Upper lobe of right lung (tissue), 1 donor: Measurements from ENCODE around the gene LMNTD1. TPM values are rescaled to one million over a fixed set of nuclear protein-coding genes. Genes with fewer than 3 reads are reported as not detected.

ENCODE experiments used
- ATAC-seq: fragments of 200-7000 bp; cut with Tn5 transposase; one replicate; pipeline ENCODE4 v1.9.1; 2020; ENCODE audit warnings: mild to moderate bottlenecking, moderate library complexity
- DNase-seq: peaks from one replicate; pipeline ENCODE4 v3.0.0-alpha.2; 2020
- H3K27ac ChIP-seq: fragments of 200-600 bp; one replicate; pipeline ENCODE4 v1.8.0; 2022
- H3K27me3 ChIP-seq: fragments of 200-600 bp; one replicate; pipeline ENCODE4 v1.8.0; 2022; ENCODE audit warnings: mild to moderate bottlenecking
- H3K36me3 ChIP-seq: fragments of 200-600 bp; one replicate; pipeline ENCODE4 v1.8.0; 2022
- H3K4me1 ChIP-seq: fragments of 200-600 bp; one replicate; pipeline ENCODE4 v1.8.0; 2022
- H3K4me3 ChIP-seq: fragments of 200-600 bp; one replicate; pipeline ENCODE4 v1.8.0; 2022; ENCODE audit warnings: mild to moderate bottlenecking
- H3K9me3 ChIP-seq: fragments of 200-600 bp; one replicate; pipeline ENCODE4 v1.8.0; 2022
- CTCF ChIP-seq: fragments of 200-600 bp; IDR thresholded peaks from one replicate; pipeline ENCODE4 v1.8.0; 2022; ENCODE audit warnings: antibody characterized with exemption
- intact Hi-C: fragments of 100-400 bp; cut with DNase I; formaldehyde crosslinking; loops from one replicate; pipeline ENCODE4 v1.11.0; 2022
- total RNA-seq: library from RNA; stranded (reverse); fragmentation: NEBNext Ultra II Directional; extraction: Animal tissue kit (Norgen Biotek cat#: 25700); gene quantifications from one replicate; pipeline ENCODE4 v1.2.1, GENCODE V29; 2021
- donor health status: DM: no; HTN: yes; CAD: no; lungs with severe emphysema.

LMNTD1 gene
- total RNA-seq, 1 donor from 2014 or later = not detected

GRCh38 chr12:25581067-25581466 lies 28.0 kb upstream of the LMNTD1 start:
- no peaks in the 10 kb centered on the region for H3K27me3 ChIP-seq
- DNase-seq = no peak
- no peaks in the 10 kb centered on the region for H3K36me3 ChIP-seq
- no peak for ATAC-seq
- H3K9me3 ChIP-seq = no peaks in the 10 kb centered on the region
- H3K27ac ChIP-seq = no peak overlapping the region
- H3K4me3 ChIP-seq = no peak overlapping the region
- TF ChIP-seq CTCF = no peak
- intact Hi-C loops = no loop called here
- no peaks in the 10 kb centered on the region for H3K4me1 ChIP-seq

GRCh38 chr12:25578411-25579143 lies 25.5 kb upstream of the LMNTD1 start:
- Histone ChIP-seq H3K4me1 (no peaks in the 10 kb centered on the region), H3K36me3 (no peaks in the 10 kb centered on the region), H3K4me3 (no peak overlapping the region), H3K27me3 (no peaks in the 10 kb centered on the region), H3K9me3 (no peaks in the 10 kb centered on the region), H3K27ac (no peak overlapping the region)
- DNase-seq (no peak), ATAC-seq (no peak)
- TF ChIP-seq CTCF = no peak
- intact Hi-C loops = no loop called here

GRCh38 chr12:25574761-25575160 lies 21.7 kb upstream of the LMNTD1 start:
- intact Hi-C loops = no loop called here
- TF ChIP-seq CTCF = no peak
- H3K36me3 ChIP-seq = no peaks in the 10 kb centered on the region

GRCh38 chr12:25573346-25573745 lies 20.3 kb upstream of the LMNTD1 start:
- intact Hi-C loops = no loop called here
- H3K4me3 ChIP-seq = no peak overlapping the region
- H3K4me1 ChIP-seq = no peaks in the 10 kb centered on the region
- H3K27me3 ChIP-seq = no peaks in the 10 kb centered on the region
- H3K36me3 ChIP-seq = no peaks in the 10 kb centered on the region
- no peak overlapping the region for H3K27ac ChIP-seq
- TF ChIP-seq CTCF = no peak
- ATAC-seq = no peak
- no peaks in the 10 kb centered on the region for H3K9me3 ChIP-seq
- no peak for DNase-seq

More at GRCh38 chr12:25574761-25575160, 21.7 kb upstream of the LMNTD1 start:
- no peak for ATAC-seq
- H3K4me3 ChIP-seq = no peak overlapping the region
- no peaks in the 10 kb centered on the region for H3K9me3 ChIP-seq
- no peaks in the 10 kb centered on the region for H3K27me3 ChIP-seq
- no peak overlapping the region for H3K27ac ChIP-seq
- H3K4me1 ChIP-seq = no peaks in the 10 kb centered on the region
- DNase-seq = no peak

- Histone ChIP-seq H3K4me3 (no peak overlapping the region), H3K27ac (no peak overlapping the region), H3K9me3 (no peaks in the 10 kb centered on the region), H3K27me3 (no peaks in the 10 kb centered on the region), H3K4me1 (no peaks in the 10 kb centered on the region), H3K36me3 (no peaks in the 10 kb centered on the region)
- no peak for ATAC-seq
- TF ChIP-seq CTCF = no peak
- no peak for DNase-seq
- intact Hi-C loops = no loop called here
Measured at GRCh38 chr12:25570418-25570817, 17.3 kb upstream of the LMNTD1 start.
